AG04450 (cell line): ENCODE results near the gene OSBPL3. TPM values are rescaled to one million over a fixed set of nuclear protein-coding genes. Genes with fewer than 3 reads are reported as not detected.

Experiments
- CTCF ChIA-PET: fragments of 300-600, 350-600 bp; formaldehyde crosslinking; extraction: SDS; loops from one replicate; lab custom pipeline; 2022; ENCODE audit warnings: antibody characterized with exemption, inconsistent platforms; lab: Charles Lee
- POLR2A ChIA-PET: fragments of 350-600 bp; formaldehyde crosslinking; extraction: SDS; loops from one replicate; lab custom pipeline; 2021; ENCODE audit warnings: antibody characterized with exemption, inconsistent platforms; lab: Yijun Ruan, JAX
- DNase-seq: peaks from one replicate; pipeline ENCODE4 v3.0.0-alpha.2; 2011; ENCODE audit warnings: low read depth, low spot score
- H3K27ac ChIP-seq: one replicate; pipeline ENCODE4 v1.5.1; 2012; ENCODE audit warnings: low read depth, low read length, control low read depth
- H3K27me3 ChIP-seq: one replicate; pipeline ENCODE4 v1.6.0; 2012; ENCODE audit warnings: low read length; ENCODE audit not compliant: control insufficient read depth, insufficient read depth
- H3K4me3 ChIP-seq: 2 replicates; pipeline ENCODE4 v1.5.1; 2011; ENCODE audit warnings: mild to moderate bottlenecking, low read depth, low read length, control low read depth
- H3K9me3 ChIP-seq: 2 replicates; pipeline ENCODE4 v1.5.1; 2012; ENCODE audit warnings: low read length; ENCODE audit not compliant: control insufficient read depth, insufficient read depth
- polyA plus RNA-seq: library from polyadenylated mRNA; depleted of rRNA; stranded (reverse); fragments of >200 nt; gene quantifications from 2 replicates; pipeline ENCODE4 v1.2.3, GENCODE V29; 2011
- TF ChIP-seq, protein P1 (sequence below): IDR thresholded peaks from 2 replicates; pipeline ENCODE4 v1.5.1; 2011; ENCODE audit warnings: low read depth, low read length, control low read depth, inconsistent platforms

OSBPL3 gene
- polyA plus RNA-seq, 1 experiment, result 37.8 TPM

- POLR2A ChIA-PET, result interaction anchor here (0.7 to 2.4 kb wide), 3 partner anchors 159 to 273 kb away, joined by 3 to 6 read pairs (median 3); partner anchors contain the start of gene OSBPL3
- peak; percentile 75 for DNase-seq
- H3K27ac ChIP-seq, result peak overlapping the region; percentile 35
- no peaks in the 10 kb centered on the region for H3K27me3 ChIP-seq
- H3K9me3 ChIP-seq, result no peaks in the 10 kb centered on the region
- CTCF ChIA-PET, result interaction anchor here (0.7 to 4.9 kb wide), 33 partner anchors 8 to 279 kb away, joined by 3 to 93 read pairs (median 5); partner anchors contain the start of gene OSBPL3
- TF ChIP-seq, protein P1, sequence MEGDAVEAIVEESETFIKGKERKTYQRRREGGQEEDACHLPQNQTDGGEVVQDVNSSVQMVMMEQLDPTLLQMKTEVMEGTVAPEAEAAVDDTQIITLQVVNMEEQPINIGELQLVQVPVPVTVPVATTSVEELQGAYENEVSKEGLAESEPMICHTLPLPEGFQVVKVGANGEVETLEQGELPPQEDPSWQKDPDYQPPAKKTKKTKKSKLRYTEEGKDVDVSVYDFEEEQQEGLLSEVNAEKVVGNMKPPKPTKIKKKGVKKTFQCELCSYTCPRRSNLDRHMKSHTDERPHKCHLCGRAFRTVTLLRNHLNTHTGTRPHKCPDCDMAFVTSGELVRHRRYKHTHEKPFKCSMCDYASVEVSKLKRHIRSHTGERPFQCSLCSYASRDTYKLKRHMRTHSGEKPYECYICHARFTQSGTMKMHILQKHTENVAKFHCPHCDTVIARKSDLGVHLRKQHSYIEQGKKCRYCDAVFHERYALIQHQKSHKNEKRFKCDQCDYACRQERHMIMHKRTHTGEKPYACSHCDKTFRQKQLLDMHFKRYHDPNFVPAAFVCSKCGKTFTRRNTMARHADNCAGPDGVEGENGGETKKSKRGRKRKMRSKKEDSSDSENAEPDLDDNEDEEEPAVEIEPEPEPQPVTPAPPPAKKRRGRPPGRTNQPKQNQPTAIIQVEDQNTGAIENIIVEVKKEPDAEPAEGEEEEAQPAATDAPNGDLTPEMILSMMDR, result peak; percentile 94
- no peak overlapping the region for H3K4me3 ChIP-seq
Observed at GRCh38 chr7:24819916-24820689, 159.9 kb downstream of the OSBPL3 start.

GRCh38 chr7:24817339-24817738 lies 162.6 kb downstream of the OSBPL3 start:
- H3K27ac ChIP-seq, result no peak overlapping the region
- DNase-seq, result no peak
- no peak overlapping the region for H3K4me3 ChIP-seq
- ChIA-PET POLR2A (no interaction called here), CTCF (interaction anchor here (0.6 to 7.0 kb wide), 5 partner anchors 199 to 281 kb away, joined by 3 to 328 read pairs (median 4); no protein-coding TSS in a partner anchor)
- H3K27me3 ChIP-seq, result no peaks in the 10 kb centered on the region
- TF ChIP-seq, protein P1, result no peak
- H3K9me3 ChIP-seq, result no peaks in the 10 kb centered on the region

DNA sequence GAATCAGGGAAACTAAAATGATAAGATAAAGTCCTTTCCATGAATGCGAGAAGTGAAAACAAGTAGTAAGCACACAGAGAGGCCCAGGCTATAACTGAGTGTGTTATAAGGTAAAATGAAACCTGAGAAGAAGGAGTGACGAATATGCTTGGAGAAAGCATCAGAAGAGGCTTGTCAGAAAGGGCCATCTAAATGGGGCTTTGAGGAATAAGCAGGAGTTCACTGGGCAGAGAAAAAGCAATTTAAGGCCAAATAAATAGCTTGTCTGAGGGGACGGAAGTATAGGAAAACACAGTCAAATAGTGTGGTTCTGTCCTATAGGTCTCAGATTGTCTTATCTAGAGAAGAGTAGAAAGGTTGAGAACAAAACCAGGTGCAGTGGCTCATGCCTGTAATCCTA lies 163.1 kb downstream of the OSBPL3 start:
- TF ChIP-seq, protein P1, result no peak
- no peaks in the 10 kb centered on the region for H3K27me3 ChIP-seq
- no peak overlapping the region for H3K27ac ChIP-seq
- DNase-seq, result no peak
- H3K9me3 ChIP-seq, result no peaks in the 10 kb centered on the region
- no peak overlapping the region for H3K4me3 ChIP-seq
- ChIA-PET POLR2A (no interaction called here), CTCF (interaction anchor here (0.6 to 7.0 kb wide), 7 partner anchors 165 to 282 kb away, joined by 3 to 328 read pairs (median 4); no protein-coding TSS in a partner anchor)

DNA sequence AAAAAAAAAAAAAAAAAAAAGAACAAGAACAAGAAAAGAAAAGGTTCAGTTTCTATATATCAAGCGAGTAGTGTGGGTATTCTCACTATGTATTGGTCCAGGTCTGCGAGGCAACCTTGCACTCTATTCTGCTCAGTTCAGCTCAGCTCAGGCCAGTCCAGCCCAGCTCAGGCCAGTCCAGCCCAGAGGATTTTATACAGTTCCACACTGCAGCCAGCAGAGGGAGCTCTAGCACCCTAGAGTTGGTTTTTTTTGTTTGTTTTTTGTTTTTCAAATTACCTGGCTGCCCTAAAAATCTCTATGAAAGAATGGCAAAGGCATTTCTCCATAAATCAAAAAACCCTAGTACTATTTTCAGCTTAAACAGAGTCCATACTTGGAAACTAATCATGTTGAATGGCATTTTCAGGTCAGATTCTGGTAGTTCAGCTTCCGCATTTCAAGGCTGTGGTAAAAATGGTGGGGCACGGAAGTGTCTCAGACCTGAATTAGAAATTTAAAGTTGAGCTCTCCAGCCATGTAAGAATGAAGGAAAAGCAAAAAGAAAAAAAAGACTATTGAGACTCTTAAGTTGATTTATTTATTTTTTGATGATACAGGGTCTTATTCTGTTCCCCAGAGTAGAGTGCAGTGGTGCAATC lies 167.6 kb downstream of the OSBPL3 start:
- TF ChIP-seq, protein P1, result peak; percentile 90
- H3K9me3 ChIP-seq, result no peaks in the 10 kb centered on the region
- no peak overlapping the region for H3K27ac ChIP-seq
- POLR2A ChIA-PET, result interaction anchor here (0.6 to 1.9 kb wide), 4 partner anchors 70 to 313 kb away, joined by 3 to 7 read pairs (median 5); partner anchors contain the start of gene CYCS
- no peak for DNase-seq
- CTCF ChIA-PET, result interaction anchor here (0.5 to 9.1 kb wide), 122 partner anchors 9 to 1612 kb away, joined by 3 to 328 read pairs (median 5); partner anchors contain the start of gene OSBPL3
- H3K4me3 ChIP-seq, result no peak overlapping the region
- H3K27me3 ChIP-seq, result no peaks in the 10 kb centered on the region
